HepG2 (cell line): ENCODE data around the gene TOLLIP. TPM values are rescaled to one million over a fixed set of nuclear protein-coding genes. Genes with fewer than 3 reads are reported as not detected.
A peak's percentile ranks its signal among the peaks of the same experiment; 100 is the strongest.

Experiments used
- ATAC-seq: fragments of 200-7000 bp; cut with Tn5 transposase; 3 replicates; pipeline ENCODE4 v1.9.1; 2020; ENCODE audit warnings: mild to moderate bottlenecking, moderate library complexity
- BruUV-seq: library from RNA; stranded (reverse); fragments of 400-500 nt; replicated peaks from 2 replicates; lab custom pipeline; 2021; lab: Mats Ljungman, UMichigan
- CTCF ChIA-PET: fragments of 300-600 bp; formaldehyde crosslinking; extraction: SDS; loops from one replicate; lab custom pipeline; 2021; ENCODE audit warnings: low total read pairs, inconsistent platforms, low intra/inter-chr PET ratio; lab: Yijun Ruan, JAX
- POLR2A ChIA-PET: fragments of 350-600 bp; sonication (Branson Sonifier 250); formaldehyde crosslinking; loops from one replicate; lab custom pipeline; 2020; ENCODE audit warnings: antibody characterized with exemption, inconsistent platforms; lab: Yijun Ruan, JAX
- DNase-seq: peaks from one replicate; pipeline ENCODE4 v3.0.0-alpha.2; 2015; ENCODE audit warnings: low spot score
- FAIRE-seq: peaks from 3 replicates; lab custom pipeline; 2011; peaks lifted over from hg19 to GRCh38; lab: Jason Lieb, UNC
- H2AFZ ChIP-seq: one replicate; pipeline ENCODE4 v1.6.1; 2011; ENCODE audit warnings: low read length, inconsistent platforms
- H3K27ac ChIP-seq: fragments of 300-600 bp; 3 replicates; pipeline ENCODE4 v1.8.0; 2011; ENCODE audit warnings: mixed run types, mild to moderate bottlenecking, mixed read lengths, low read length, inconsistent platforms; ENCODE audit not compliant: insufficient read depth; ENCODE audit errors: extremely low read length
- H3K27me3 ChIP-seq, 2 experiments: fragments of 200-600 bp in 1 of 2; 2 replicates in 1 of 2; 3 replicates in 1 of 2; pipeline versions ENCODE4 v1.6.0 to v1.8.0; 2011; ENCODE audit warnings: low read length in 2 of 2, mild to moderate bottlenecking in 2 of 2, moderate library complexity in 2 of 2, inconsistent platforms in 1 of 2; ENCODE audit not compliant: insufficient read depth in 2 of 2, control insufficient read depth in 1 of 2
- H3K36me3 ChIP-seq, 2 experiments: fragments of 200-600 bp in 1 of 2; replicated peaks in 1 of 2; 2 replicates in 1 of 2; 3 replicates in 1 of 2; pipeline versions ENCODE4 v1.5.1 to v1.8.0; 2011; ENCODE audit warnings: low read length in 2 of 2, inconsistent platforms in 1 of 2; ENCODE audit not compliant: insufficient read depth in 2 of 2, control insufficient read depth in 1 of 2
- H3K4me1 ChIP-seq: 2 replicates; pipeline ENCODE4 v1.5.1; 2012; ENCODE audit warnings: low read length, inconsistent platforms; ENCODE audit not compliant: insufficient read depth
- H3K4me2 ChIP-seq: 2 replicates; pipeline ENCODE4 v1.6.0; 2011; ENCODE audit warnings: low read depth, low read length, inconsistent platforms
- H3K4me3 ChIP-seq, 3 experiments: fragments of 200-600 bp in 1 of 3; sonication (generic), shearing (Covaris generic) in 1 of 3; replicated peaks in 1 of 3; 2 replicates each; pipeline ENCODE4 v1.5.1; 2011 to 2016; ENCODE audit warnings: low read length in 3 of 3, inconsistent platforms in 2 of 3, low read depth in 2 of 3, mild to moderate bottlenecking in 2 of 3, control low read depth in 1 of 3, mixed read lengths in 1 of 3; ENCODE audit not compliant: insufficient read depth in 1 of 3
- H3K79me2 ChIP-seq: one replicate; pipeline ENCODE4 v1.6.1; 2011; ENCODE audit warnings: low read length, inconsistent platforms; ENCODE audit not compliant: insufficient read depth
- H3K9ac ChIP-seq: 2 replicates; pipeline ENCODE4 v1.6.0; 2011; ENCODE audit warnings: mild to moderate bottlenecking, low read depth, low read length, inconsistent platforms; ENCODE audit not compliant: insufficient read depth
- H3K9me3 ChIP-seq: 2 replicates; pipeline ENCODE4 v1.5.1; 2012; ENCODE audit warnings: mild to moderate bottlenecking, low read length
- H4K20me1 ChIP-seq: 2 replicates; pipeline ENCODE4 v1.6.0; 2011; ENCODE audit warnings: inconsistent platforms, mild to moderate bottlenecking, low read length, moderate library complexity; ENCODE audit not compliant: insufficient read depth
- AGO2 ChIP-seq: fragments of 200-400 bp; formaldehyde crosslinking; optimal IDR thresholded peaks from 2 replicates; pipeline ENCODE3; 2017; ENCODE audit warnings: mild to moderate bottlenecking, low read depth, low read length, moderate library complexity
- KLF15 ChIP-seq: sonication (generic); formaldehyde crosslinking; IDR thresholded peaks from 2 replicates; pipeline ENCODE4 v1.8.1; 2023; ENCODE audit warnings: borderline replicate concordance, mild to moderate bottlenecking, inconsistent platforms, missing genetic modification reagents, mixed read lengths
- POLR2A ChIP-seq, 2 experiments: IDR thresholded peaks; 2 replicates each; pipeline ENCODE4 v1.6.1; 2011; ENCODE audit warnings: low read depth in 2 of 2, low read length in 2 of 2, mild to moderate bottlenecking in 1 of 2, moderate library complexity in 1 of 2; ENCODE audit not compliant: insufficient read depth in 1 of 2
- ZBTB7B ChIP-seq: sonication (generic); formaldehyde crosslinking; IDR thresholded peaks from 2 replicates; pipeline ENCODE4 v1.4.0; 2020; ENCODE audit warnings: missing genetic modification reagents
- WGBS: methylation state at CpG from one replicate; pipeline ENCODE4 v1.1.6; 2017; ENCODE audit warnings: low lambda C conversion rate; 5-methylcytosine and 5-hydroxymethylcytosine counted together
- in situ Hi-C: cut with HindIII; loops from 2 replicates; pipeline ENCODE4 v1.10.0; 2017; ENCODE audit warnings: low pct_unique_long_range_greater_than_20kb; ENCODE audit not compliant: extremely low pct_ligation_motif_present
- intact Hi-C: fragments of 100-400 bp; cut with micrococcal nuclease; formaldehyde crosslinking; loops from one replicate; pipeline ENCODE4 v1.10.0; 2022; ENCODE audit not compliant: unreplicated experiment
- polyA plus RNA-seq, 8 experiments: library from polyadenylated mRNA; depleted of rRNA in 3 of 8; stranded (reverse) in 7 of 8; unstranded in 1 of 8; fragments of >200 nt; fragmentation: Illumina TruSeq in 4 of 8; extraction: Trizol in 4 of 8; gene quantifications; 2 replicates each; pipeline versions ENCODE4 v1.2.1 to v1.2.3, GENCODE V29; 2011 to 2016; ENCODE audit warnings: low read depth in 4 of 8, missing spikeins in 1 of 8, mixed read lengths in 1 of 8; ENCODE audit not compliant: insufficient read depth in 1 of 8
- total RNA-seq, 5 experiments: library from RNA; depleted of rRNA; stranded (reverse); fragments of >200 nt; fragmentation: Illumina TruSeq; extraction: Trizol; gene quantifications; 2 replicates each; pipeline ENCODE4 v1.2.3, GENCODE V29; 2016; ENCODE audit warnings: low read depth in 1 of 5
- TF ChIP-seq, protein P1 (sequence below): IDR thresholded peaks from 2 replicates; pipeline ENCODE4 v1.6.1; 2016

Gene TOLLIP
- total and polyA plus RNA-seq, 2 of the 13 experiments (the other 11 are each of a cell fraction or from before 2014, with no cell fraction given), result 25.9 to 47.5 TPM

DNA sequence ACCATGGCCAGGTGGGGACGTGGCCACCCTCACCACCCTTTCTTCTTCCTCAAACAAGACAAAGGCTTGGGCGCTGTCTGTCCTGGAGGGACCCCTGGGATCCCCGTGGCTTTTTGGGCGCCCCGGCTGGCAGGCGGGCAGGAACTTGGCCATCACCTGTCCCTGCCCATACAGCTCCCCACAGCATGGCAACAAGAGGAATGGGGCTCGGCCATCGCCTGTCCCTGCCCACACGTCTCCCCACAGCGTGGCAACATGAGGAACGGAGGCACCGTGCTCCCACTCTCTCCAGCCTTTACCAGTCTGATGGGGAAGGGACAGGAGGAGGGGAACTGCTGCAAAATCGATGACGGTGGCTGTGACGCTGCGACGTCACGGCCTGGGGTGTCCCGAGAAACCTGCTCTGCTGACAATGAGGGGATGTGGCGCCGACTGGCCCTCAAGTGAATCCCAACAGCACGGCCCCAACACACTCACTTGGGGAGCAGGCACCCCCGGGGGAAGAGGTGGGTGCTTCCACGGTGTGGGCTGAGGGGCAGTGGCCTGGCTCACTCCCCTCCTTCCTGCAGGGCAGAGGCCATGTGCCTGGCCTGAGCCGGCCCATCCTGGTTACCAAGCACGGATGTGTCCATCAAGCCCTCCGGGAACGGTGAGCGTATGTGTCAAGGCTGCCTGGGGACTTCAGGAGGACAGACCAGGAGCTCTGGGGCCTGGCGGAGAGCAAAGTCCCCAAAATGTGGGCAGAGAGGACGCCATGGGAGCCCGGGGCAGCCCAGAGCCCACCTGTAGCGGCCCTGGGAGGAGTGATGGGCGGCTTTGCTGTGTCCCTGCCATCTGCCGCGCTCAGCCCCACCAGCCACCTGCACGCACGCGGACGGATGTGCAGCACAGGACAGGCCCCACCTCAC, 30.4 kb downstream of the TOLLIP start:
- no peak overlapping the region for H3K27ac ChIP-seq
- no peak overlapping the region for H2AFZ ChIP-seq
- H3K79me2 ChIP-seq, result no peaks in the 10 kb centered on the region
- in situ Hi-C loops, result no loop called here
- H3K4me2 ChIP-seq, result no peak overlapping the region
- no peaks in the 10 kb centered on the region for H3K9me3 ChIP-seq
- intact Hi-C loops, result no loop called here
- no peaks in the 10 kb centered on the region for H3K27me3 ChIP-seq
- FAIRE-seq (no peak), ATAC-seq (no peak), DNase-seq (no peak)
- H4K20me1 ChIP-seq, result peaks cover 3% of the 10 kb centered on the region; the same call in 1 of the 2 replicates
- peaks cover 28 to 64% of the 10 kb centered on the region in 2 experiments; a peak in 4 of 5 replicates for H3K36me3 ChIP-seq
- no peak for TF ChIP-seq ZBTB7B (CRISPR knock-in tag)
- TF ChIP-seq KLF15, result no peak
- peak; percentile 75 for TF ChIP-seq AGO2
- no peak overlapping the region for H3K4me3 ChIP-seq
- ChIA-PET POLR2A (no interaction called here), CTCF (no interaction called here)
- no peaks in the 10 kb centered on the region for H3K4me1 ChIP-seq
- H3K9ac ChIP-seq, result no peak overlapping the region
- no TSS peak for BruUV-seq
- 99% methylated on average over 21 of the region's 40 CpGs for WGBS

DNA sequence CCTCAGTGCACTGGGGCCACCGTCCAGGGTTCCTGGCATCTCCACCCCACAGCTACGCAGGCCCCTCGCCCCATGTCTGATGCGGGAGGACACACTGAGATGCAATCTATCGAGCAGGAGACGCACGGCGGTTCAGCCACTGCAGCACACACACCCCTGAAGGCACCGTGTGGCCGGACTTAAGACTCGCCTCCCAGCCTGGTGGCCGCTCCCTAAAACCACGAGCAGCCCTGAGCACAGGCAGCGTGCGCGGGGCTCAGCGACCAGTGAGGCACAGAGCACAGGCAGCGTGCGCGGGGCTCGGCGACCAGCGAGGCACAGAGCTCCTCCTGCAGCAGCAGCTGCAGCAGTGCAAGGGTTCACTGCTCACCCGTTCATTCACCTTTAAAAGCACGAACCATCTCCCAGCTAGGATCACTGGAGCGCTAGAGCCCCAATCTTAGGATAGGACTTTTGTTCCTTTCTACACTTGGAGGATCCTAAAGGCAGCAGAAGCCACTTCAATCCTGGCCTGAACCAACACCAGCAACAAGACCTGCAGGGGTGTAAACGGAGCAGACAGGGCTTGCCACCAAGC, 31.4 kb downstream of the TOLLIP start:
- peak in 1 of 2 experiments; percentile 9; a peak in 1 of 4 replicates for TF ChIP-seq POLR2A (IDR thresholded peaks at IDR 0.05; ENCODE audit: insufficient read depth in 1 of 2, low read depth in 2 of 2, low read length in 2 of 2)
- TF ChIP-seq, protein P1, sequence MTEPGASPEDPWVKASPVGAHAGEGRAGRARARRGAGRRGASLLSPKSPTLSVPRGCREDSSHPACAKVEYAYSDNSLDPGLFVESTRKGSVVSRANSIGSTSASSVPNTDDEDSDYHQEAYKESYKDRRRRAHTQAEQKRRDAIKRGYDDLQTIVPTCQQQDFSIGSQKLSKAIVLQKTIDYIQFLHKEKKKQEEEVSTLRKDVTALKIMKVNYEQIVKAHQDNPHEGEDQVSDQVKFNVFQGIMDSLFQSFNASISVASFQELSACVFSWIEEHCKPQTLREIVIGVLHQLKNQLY (CRISPR knock-in tag), result no peak
- H3K36me3 ChIP-seq, result peaks cover 27 to 58% of the 10 kb centered on the region in 2 experiments; a peak in 4 of 5 replicates
- no peak overlapping the region for H3K4me3 ChIP-seq
- ATAC-seq (no peak), DNase-seq (no peak), FAIRE-seq (no peak)
- in situ Hi-C loops (no loop called here), intact Hi-C loops (no loop called here)
- no peak overlapping the region for H3K9ac ChIP-seq
- H3K79me2 ChIP-seq, result no peaks in the 10 kb centered on the region
- no TSS peak for BruUV-seq
- H2AFZ ChIP-seq, result no peak overlapping the region
- H3K4me1 ChIP-seq, result no peaks in the 10 kb centered on the region
- H4K20me1 ChIP-seq, result peaks cover 3% of the 10 kb centered on the region; the same call in 1 of the 2 replicates
- no peaks in the 10 kb centered on the region for H3K9me3 ChIP-seq
- ChIA-PET CTCF (no interaction called here), POLR2A (no interaction called here)
- WGBS, result 95% methylated on average over 10 of the region's 27 CpGs
- no peak overlapping the region for H3K27ac ChIP-seq
- H3K4me2 ChIP-seq, result no peak overlapping the region
- H3K27me3 ChIP-seq, result no peaks in the 10 kb centered on the region
